Fibroblast of lung (primary cell): ENCODE measurements around the gene APOE.

Experiments used
- EZH2 ChIP-seq: IDR thresholded peaks from 2 replicates; pipeline ENCODE4 v1.5.1; 2012; ENCODE audit warnings: low read length, control low read depth, mild to moderate bottlenecking; ENCODE audit errors: missing control alignments
- TF ChIP-seq, protein P1 (sequence below), 2 donors: IDR thresholded peaks in 1 of 2; conservative IDR thresholded peaks in 1 of 2; 1 replicate in 1 of 2; 2 replicates in 1 of 2; pipeline ENCODE4 v1.5.1; 2011 to 2012; ENCODE audit warnings: low read length in 2 of 2, control low read depth in 1 of 2, inconsistent platforms in 1 of 2, low read depth in 1 of 2, mild to moderate bottlenecking in 1 of 2

DNA sequence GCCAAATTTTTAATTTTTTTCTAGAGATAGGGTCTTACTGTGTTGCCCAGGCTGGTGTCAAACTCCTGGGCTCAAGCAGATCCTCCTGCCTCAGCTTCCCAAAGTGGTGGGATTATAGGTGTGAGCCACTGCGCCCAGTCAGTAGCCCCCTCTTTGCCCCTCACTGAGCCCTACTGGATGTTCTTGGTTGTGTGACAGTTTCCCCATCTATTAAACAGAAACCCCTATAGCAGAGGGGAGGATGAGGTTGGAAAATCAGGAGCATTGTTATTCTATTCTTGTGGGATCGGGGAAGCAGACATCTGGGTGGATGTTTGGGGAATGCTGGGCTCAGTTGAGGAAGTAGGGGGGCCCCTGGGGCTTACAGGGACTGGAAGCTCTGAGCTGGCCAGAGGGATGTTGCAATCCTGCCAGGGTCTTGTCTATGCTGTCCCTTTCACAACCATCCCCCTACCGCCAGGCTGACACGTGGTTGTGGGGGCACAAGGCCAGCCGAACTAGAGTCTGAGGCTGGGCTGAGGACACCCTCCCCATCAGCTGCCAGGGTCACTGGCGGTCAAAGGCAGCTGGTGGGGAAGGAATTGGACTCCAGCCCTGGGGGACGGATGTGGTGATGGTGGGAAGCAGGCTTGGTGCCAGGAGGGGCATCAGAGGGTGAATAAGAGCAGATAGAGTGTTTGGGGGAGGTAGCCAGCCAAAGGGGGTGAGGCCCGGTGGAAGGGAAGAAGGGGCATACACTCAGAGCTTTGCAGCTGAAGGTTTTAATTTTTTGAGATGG lies 19.7 kb downstream of the APOE start:
- TF ChIP-seq EZH2 = no peak
- TF ChIP-seq, protein P1, sequence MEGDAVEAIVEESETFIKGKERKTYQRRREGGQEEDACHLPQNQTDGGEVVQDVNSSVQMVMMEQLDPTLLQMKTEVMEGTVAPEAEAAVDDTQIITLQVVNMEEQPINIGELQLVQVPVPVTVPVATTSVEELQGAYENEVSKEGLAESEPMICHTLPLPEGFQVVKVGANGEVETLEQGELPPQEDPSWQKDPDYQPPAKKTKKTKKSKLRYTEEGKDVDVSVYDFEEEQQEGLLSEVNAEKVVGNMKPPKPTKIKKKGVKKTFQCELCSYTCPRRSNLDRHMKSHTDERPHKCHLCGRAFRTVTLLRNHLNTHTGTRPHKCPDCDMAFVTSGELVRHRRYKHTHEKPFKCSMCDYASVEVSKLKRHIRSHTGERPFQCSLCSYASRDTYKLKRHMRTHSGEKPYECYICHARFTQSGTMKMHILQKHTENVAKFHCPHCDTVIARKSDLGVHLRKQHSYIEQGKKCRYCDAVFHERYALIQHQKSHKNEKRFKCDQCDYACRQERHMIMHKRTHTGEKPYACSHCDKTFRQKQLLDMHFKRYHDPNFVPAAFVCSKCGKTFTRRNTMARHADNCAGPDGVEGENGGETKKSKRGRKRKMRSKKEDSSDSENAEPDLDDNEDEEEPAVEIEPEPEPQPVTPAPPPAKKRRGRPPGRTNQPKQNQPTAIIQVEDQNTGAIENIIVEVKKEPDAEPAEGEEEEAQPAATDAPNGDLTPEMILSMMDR (conservative IDR thresholded peaks at IDR 0.05 in 1 of 2, IDR thresholded peaks at IDR 0.05 in 1 of 2; ENCODE audit: low read depth in 1 of 2, low read length in 2 of 2) = no peak
